ENCODE data around the gene DBNDD1.
"Not testable (repeated sequence)": the region's sequence is repeated elsewhere in the genome, so short reads cannot be mapped to it uniquely, and the experiment has no call there.

DBNDD1 gene

DNA sequence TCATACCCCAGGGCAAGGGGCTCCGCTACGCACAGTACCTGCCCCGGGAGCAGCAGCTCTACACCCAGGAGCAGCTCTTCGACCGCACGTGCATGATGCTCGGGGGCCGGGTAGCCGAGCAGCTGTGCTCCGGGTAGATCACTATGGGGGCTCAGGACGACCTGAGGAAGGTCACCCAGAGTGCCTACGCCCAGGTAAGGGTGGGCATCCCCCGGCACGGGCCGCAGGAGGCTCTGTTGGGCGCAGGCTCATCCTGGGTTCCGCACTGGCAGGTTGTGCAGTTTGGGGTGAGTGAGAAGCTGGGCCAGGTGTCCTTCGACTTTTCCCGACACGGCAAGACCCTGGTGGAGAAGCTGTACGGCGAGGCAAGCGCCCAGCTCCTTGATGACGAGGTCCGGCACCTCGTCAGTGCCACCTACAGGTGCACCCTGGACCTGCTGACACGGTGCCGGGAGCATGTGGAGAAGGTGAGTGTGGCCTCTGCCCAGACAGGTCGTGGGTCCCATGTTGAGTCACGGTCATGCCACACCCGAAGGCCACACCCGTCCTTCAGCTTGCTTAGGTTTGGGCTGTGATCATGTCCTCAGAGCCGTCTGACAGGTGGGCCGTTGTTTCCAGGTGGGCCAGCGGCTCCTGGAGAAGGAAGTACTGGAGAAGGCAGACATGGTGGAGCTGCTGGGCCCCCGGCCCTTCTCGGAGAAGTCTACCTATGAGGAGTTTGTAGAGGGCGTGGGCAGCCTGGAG lies 19.3 kb downstream of the DBNDD1 start:
- Histone ChIP-seq H3K9me3 (ENCODE audit: severe bottlenecking) (peaks cover 3% of the 10 kb centered on the region), H3K4me1 (ENCODE audit: insufficient read depth, poor library complexity, severe bottlenecking) (no peaks in the 10 kb centered on the region), H3K27ac (ENCODE audit: poor library complexity, severe bottlenecking) (no peak overlapping the region), H3K4me3 (ENCODE audit: severe bottlenecking) (no peak overlapping the region), H3K36me3 (ENCODE audit: low read depth) (no peaks in the 10 kb centered on the region; the same call in 1 of the 2 replicates), H3K27me3 (ENCODE audit: insufficient read depth, poor library complexity, severe bottlenecking) (no peaks in the 10 kb centered on the region)
- no peak for DNase-seq (ENCODE audit: low spot score)
- TF ChIP-seq, protein P1, sequence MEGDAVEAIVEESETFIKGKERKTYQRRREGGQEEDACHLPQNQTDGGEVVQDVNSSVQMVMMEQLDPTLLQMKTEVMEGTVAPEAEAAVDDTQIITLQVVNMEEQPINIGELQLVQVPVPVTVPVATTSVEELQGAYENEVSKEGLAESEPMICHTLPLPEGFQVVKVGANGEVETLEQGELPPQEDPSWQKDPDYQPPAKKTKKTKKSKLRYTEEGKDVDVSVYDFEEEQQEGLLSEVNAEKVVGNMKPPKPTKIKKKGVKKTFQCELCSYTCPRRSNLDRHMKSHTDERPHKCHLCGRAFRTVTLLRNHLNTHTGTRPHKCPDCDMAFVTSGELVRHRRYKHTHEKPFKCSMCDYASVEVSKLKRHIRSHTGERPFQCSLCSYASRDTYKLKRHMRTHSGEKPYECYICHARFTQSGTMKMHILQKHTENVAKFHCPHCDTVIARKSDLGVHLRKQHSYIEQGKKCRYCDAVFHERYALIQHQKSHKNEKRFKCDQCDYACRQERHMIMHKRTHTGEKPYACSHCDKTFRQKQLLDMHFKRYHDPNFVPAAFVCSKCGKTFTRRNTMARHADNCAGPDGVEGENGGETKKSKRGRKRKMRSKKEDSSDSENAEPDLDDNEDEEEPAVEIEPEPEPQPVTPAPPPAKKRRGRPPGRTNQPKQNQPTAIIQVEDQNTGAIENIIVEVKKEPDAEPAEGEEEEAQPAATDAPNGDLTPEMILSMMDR (IDR thresholded peaks at IDR 0.05; ENCODE audit: poor library complexity, severe bottlenecking) = no peak
- ATAC-seq (ENCODE audit: low read depth) = no peak

DNA sequence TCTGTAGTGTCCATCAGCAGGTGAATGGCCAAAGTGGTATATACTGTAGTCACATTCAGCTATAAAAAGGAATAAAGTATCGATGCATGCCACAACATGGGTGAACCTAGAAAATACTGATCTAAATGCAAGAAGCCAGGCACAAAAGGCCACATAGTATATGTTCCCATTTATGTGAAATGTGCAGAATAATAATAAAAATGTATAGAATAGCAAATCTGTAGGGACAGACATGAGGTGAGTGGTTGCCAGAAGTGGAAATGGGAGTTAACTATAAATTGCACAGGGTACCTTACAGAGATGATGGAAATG lies 23.1 kb downstream of the DBNDD1 start:
- Histone ChIP-seq H3K27ac (ENCODE audit: poor library complexity, severe bottlenecking) (peak overlapping the region; percentile 70), H3K36me3 (ENCODE audit: low read depth) (peaks cover 34% of the 10 kb centered on the region), H3K27me3 (ENCODE audit: insufficient read depth, poor library complexity, severe bottlenecking) (no peaks in the 10 kb centered on the region), H3K4me1 (ENCODE audit: insufficient read depth, poor library complexity, severe bottlenecking) (no peaks in the 10 kb centered on the region), H3K4me3 (ENCODE audit: severe bottlenecking) (no peak overlapping the region), H3K9me3 (ENCODE audit: severe bottlenecking) (peaks cover 3% of the 10 kb centered on the region)
- TF ChIP-seq, protein P1 (IDR thresholded peaks at IDR 0.05; ENCODE audit: poor library complexity, severe bottlenecking) = no peak
- ATAC-seq (ENCODE audit: low read depth) (no peak), DNase-seq (ENCODE audit: low spot score) (no peak)

DNA sequence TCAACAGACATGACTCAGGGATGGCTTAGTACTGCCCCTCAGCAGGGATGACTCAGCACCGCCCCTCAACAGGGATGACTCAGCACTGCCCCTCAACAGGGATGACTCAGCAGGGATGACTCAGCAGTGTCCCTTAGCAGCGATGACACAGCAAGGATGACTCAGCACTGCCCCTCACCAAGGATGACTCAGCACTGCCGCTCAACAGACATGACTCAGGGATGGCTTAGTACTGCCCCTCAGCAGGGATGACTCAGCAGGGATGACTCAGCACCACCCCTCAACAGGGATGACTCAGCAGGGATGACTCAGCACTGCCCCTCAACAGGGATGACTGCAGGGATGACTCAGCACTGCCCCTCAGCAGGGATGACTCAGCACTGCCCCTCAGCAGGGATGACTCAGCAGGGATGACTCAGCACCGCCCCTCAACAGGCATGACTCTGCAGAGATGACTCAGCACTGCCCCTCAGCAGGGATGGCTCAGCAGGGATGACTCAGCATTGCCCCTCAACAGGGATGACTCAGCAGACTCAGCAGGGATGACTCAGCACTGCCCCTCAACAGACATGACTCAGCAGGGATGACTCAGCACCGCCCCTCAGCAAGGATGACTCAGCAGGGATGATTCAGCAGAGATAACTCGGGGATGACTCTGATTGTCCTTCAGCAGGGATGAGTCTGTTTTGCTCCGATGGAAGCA lies 23.6 kb downstream of the DBNDD1 start:
- not testable (repeated sequence) for H3K27me3 ChIP-seq (ENCODE audit: insufficient read depth, poor library complexity, severe bottlenecking); H3K4me3 ChIP-seq (ENCODE audit: severe bottlenecking); H3K9me3 ChIP-seq (ENCODE audit: severe bottlenecking); H3K4me1 ChIP-seq (ENCODE audit: insufficient read depth, poor library complexity, severe bottlenecking); DNase-seq (ENCODE audit: low spot score)
- peak; percentile 14; the same call in 1 of the 3 replicates for ATAC-seq (ENCODE audit: low read depth)
- H3K27ac ChIP-seq (ENCODE audit: poor library complexity, severe bottlenecking) = peak overlapping the region; percentile 70
- H3K36me3 ChIP-seq (ENCODE audit: low read depth) = peaks cover 39% of the 10 kb centered on the region

DNA sequence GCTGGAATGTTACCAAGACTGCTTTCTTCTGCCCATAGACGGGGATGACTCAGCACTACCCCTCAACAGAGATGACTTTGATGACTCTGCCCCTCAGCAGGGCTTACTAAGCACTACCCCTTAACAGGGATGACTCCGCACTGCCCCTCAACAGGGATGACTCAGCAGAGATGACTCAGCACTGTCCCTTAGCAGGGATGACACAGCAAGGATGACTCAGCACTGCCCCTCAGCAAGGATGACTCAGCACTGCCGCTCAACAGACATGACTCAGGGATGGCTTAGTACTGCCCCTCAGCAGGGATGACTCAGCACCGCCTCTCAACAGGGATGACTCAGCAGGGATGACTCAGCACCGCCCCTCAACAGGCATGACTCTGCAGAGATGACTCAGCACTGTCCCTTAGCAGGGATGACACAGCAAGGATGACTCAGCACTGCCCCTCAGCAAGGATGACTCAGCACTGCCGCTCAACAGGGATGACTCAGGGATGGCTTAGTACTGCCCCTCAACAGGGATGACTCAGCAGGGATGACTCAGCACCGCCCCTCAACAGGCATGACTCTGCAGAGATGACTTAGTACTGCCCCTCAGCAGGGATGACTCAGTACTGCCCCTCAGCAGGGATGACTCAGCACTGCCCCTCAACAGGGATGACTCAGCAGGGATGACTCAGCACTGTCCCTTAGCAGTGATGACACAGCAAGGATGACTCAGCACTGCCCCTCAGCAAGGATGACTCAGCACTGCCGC lies 24.4 kb downstream of the DBNDD1 start:
- not testable (repeated sequence) for DNase-seq (ENCODE audit: low spot score)

DNA sequence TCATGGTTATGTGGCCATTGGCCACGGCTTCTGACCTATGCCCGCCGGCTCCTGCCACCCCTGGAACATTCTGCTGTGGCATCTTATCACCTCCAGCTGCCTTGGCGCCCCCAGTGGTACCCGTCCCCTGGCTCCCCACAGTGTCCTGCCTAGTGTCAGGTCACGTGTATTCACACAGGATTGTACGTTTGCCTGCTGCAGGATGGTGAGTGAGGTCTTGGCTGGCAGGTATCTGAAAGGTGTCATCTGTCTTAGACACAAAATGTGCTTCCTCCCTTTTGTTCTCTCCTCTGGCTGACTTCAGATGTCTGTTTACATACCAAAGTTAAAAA lies 24.9 kb downstream of the DBNDD1 start:
- no peak for ATAC-seq (ENCODE audit: low read depth)

More for the DNA sequence above, 24.4 kb downstream of the DBNDD1 start:
- not testable (repeated sequence) for H3K9me3 ChIP-seq (ENCODE audit: severe bottlenecking); H3K4me3 ChIP-seq (ENCODE audit: severe bottlenecking); H3K27me3 ChIP-seq (ENCODE audit: insufficient read depth, poor library complexity, severe bottlenecking); ATAC-seq (ENCODE audit: low read depth); H3K4me1 ChIP-seq (ENCODE audit: insufficient read depth, poor library complexity, severe bottlenecking)
- Histone ChIP-seq H3K27ac (ENCODE audit: poor library complexity, severe bottlenecking) (peak overlapping the region; percentile 70), H3K36me3 (ENCODE audit: low read depth) (peaks cover 44% of the 10 kb centered on the region)

More for the DNA sequence above, 24.9 kb downstream of the DBNDD1 start:
- Histone ChIP-seq H3K4me3 (ENCODE audit: severe bottlenecking) (no peak overlapping the region), H3K9me3 (ENCODE audit: severe bottlenecking) (peaks cover 3% of the 10 kb centered on the region), H3K27ac (ENCODE audit: poor library complexity, severe bottlenecking) (peak overlapping the region; percentile 70), H3K27me3 (ENCODE audit: insufficient read depth, poor library complexity, severe bottlenecking) (no peaks in the 10 kb centered on the region), H3K36me3 (ENCODE audit: low read depth) (peaks cover 45% of the 10 kb centered on the region), H3K4me1 (ENCODE audit: insufficient read depth, poor library complexity, severe bottlenecking) (no peaks in the 10 kb centered on the region)
- TF ChIP-seq, protein P1 (IDR thresholded peaks at IDR 0.05; ENCODE audit: poor library complexity, severe bottlenecking) = no peak
- no peak for DNase-seq (ENCODE audit: low spot score)

Data from RWPE2 (cell line).